Measurements from ENCODE around the gene SLC35F3.
"Not testable (repeated sequence)": the region's sequence is repeated elsewhere in the genome, so short reads cannot be mapped to it uniquely, and the experiment has no call there.

Gene SLC35F3

DNA sequence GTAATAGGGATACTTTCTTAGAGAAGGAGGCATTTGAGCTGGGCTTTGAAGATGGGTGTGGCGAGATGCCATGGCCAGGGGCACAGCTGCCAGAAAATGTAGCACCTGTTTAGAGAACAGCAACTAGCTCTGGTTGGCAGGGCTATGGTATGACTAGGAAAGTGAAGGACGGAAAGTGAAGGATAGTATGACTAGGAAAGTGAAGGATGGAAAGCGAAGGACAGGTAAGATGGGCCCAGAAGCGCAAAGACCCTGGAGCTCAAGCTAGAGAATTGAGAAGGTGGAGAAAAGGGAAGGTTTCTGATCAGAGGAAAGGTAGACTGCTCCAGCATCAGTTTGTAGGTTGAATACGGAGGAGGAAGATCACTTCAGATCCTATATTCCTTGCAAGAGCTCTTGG, 205.4 kb downstream of the SLC35F3 start:
- in situ Hi-C loops (cut with HindIII; ENCODE audit: low pct_unique_long_range_greater_than_20kb, low sequenced_read_pairs): no loop called here
- no peak for DNase-seq (ENCODE audit: low read depth in 1 of 2, low spot score in 1 of 2)
- TF ChIP-seq JUND (IDR thresholded peaks at IDR 0.05; ENCODE audit: low read depth): no peak

DNA sequence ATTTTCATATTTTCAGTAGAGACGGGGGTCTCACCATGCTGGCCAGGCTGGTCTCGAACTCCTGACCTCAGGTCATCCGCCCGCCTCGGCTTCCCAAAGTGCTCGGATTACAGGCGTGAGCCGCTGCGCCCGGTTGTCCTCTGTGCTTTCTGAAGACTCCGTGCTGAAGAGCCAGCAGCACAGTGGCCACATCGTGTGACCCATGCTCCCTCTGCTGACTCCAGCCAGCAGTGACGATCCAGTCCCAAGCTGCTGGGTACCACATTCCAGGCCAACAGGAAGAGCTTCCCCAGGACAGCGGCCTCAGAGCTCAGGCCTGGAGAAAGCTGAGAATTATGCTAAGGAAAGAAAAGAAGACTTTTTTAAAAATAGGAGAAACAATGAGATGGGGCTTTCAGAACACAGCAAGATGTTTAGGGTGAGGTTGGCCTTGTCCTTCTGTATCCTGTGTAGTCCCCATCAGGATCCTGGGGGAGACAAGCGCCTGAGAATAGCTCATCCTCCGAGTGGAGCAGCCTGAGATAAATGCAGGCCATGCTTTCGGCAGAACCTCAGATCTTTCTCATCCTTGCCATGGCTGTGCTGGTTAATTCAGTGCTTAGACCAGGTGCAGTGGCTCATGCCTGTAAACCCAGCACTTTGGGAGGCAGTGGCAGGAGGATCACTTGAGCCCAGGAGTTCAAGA, 207.1 kb downstream of the SLC35F3 start:
- DNase-seq (ENCODE audit: low read depth in 1 of 2, low spot score in 1 of 2): peak; percentile 73 to 90
- TF ChIP-seq JUND (IDR thresholded peaks at IDR 0.05; ENCODE audit: low read depth): no peak
- in situ Hi-C loops (cut with HindIII; ENCODE audit: low pct_unique_long_range_greater_than_20kb, low sequenced_read_pairs): no loop called here

DNA sequence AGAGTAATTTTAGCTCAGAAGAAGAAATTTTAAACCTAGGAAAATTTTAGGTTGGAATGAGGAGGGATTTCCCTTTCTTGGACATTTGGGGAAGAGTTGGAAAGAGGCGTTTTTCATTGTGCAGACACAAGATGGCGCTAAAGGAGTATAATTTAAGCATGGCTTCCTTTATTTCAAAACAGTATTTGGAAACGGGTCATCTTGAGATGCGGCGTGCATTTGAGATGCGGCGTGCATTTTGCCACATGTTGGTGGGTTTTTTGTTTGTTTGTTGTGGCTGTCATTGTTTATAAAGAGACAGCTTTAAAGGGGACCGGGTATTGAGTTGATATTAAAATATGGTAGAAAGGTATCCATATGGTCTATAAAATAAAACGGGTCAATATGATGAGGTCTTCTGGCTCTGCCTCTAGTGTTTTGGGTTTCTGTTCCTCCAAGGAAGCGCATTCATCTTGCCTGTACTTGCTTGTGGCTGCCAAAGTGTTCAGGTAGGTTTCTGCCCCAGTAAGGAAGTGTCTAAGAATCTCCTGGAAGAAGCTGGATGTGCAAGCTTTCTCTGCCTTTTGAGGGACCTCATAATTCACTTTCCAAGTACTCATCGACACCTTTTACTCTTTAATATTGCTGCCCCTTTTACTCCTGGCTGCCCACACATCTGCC, 210.3 kb downstream of the SLC35F3 start:
- TF ChIP-seq JUND (IDR thresholded peaks at IDR 0.05; ENCODE audit: low read depth): no peak
- peak; percentile 42 to 73 for DNase-seq (ENCODE audit: low read depth in 1 of 2, low spot score in 1 of 2)
- in situ Hi-C loops (cut with HindIII; ENCODE audit: low pct_unique_long_range_greater_than_20kb, low sequenced_read_pairs): no loop called here

DNA sequence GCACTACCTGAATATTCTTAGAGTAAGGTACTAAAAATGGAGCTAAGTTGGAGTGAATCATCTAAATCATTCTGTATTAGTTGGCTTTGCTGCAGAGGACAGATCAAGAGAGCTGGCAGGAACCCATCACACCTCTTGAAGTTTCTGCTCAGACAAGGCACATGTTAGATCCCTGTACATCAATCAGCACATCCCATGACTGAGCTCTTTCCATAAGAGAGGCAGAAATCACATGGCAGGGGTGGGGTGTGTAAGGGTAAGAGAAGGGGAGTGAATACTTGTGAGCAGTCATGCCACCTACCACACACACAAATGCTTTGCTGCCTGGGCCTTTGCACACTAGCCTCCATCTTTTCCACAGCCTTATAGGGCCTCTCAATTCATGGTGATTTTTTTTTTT, 214.4 kb downstream of the SLC35F3 start:
- no peak for DNase-seq (ENCODE audit: low read depth in 1 of 2, low spot score in 1 of 2)
- in situ Hi-C loops (cut with HindIII; ENCODE audit: low pct_unique_long_range_greater_than_20kb, low sequenced_read_pairs): no loop called here
- no peak for TF ChIP-seq JUND (IDR thresholded peaks at IDR 0.05; ENCODE audit: low read depth)

DNA sequence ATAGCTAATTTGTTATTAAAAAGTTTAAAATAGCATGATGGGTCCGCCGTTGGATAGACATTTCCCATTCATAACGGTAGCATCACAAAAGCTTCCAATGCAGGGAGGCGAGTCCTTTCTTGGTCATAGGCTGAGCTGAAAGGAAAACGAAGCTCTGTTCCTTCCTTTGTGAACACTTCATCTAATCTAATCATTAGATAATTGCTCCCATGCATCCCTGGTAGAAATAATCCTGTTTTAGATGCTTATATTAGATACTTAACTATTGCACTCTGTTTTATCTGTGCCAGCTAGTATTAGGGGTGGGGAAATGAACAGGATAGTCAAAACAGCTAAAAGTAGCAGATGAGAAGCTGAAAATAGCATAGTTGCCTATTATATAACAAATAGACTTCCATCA, 215.0 kb downstream of the SLC35F3 start:
- TF ChIP-seq JUND (IDR thresholded peaks at IDR 0.05; ENCODE audit: low read depth): no peak
- no peak for DNase-seq (ENCODE audit: low read depth in 1 of 2, low spot score in 1 of 2)
- in situ Hi-C loops (cut with HindIII; ENCODE audit: low pct_unique_long_range_greater_than_20kb, low sequenced_read_pairs): no loop called here

DNA sequence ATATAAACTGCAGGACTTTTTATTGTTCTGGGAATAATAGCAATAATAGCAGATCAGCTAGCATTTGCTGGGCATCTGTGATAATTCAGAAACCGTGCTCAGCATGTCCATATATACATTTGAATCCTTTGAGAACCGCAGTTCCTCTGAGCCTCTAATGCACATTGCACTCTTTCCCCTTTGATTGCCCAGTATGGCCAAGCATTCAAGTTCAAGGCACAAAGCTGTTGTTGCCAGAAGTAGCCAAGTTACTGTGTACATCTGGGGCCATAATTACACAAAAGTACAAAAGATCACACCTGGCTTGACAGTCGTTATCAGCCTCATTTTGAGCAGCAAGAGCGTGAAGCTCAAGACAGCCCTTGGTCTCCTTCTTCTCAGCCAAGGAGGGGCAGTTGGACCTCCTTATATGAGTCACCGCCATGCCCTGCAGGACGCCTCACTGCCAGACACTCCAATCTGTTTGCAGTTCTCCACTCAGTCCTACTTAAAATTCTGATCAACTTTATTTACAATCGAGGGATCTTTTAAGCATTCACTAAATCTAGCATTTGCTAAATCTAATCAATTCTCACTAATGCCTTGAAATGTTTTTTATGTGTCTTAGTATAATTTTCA, 216.0 kb downstream of the SLC35F3 start:
- no peak for DNase-seq (ENCODE audit: low read depth in 1 of 2, low spot score in 1 of 2)
- in situ Hi-C loops (cut with HindIII; ENCODE audit: low pct_unique_long_range_greater_than_20kb, low sequenced_read_pairs): no loop called here
- TF ChIP-seq JUND (IDR thresholded peaks at IDR 0.05; ENCODE audit: low read depth): no peak

DNA sequence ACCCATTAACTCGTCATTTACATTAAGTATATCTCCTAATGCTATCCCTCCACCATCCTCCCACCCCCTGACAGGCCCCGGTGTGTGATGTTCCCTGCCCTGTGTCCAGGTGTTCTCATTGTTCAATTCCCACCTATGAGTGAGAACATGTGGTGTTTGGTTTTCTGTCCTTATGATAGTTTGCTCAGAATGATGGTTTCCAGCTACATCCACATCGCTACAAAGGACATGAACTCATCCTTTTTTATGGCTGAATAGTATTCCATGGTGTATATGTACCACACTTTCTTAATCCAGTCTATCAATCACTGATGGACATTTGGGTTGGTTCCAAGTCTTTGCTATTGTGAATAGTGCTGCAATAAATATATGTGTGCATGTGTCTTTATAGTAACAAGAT, 217.2 kb downstream of the SLC35F3 start:
- DNase-seq (ENCODE audit: low read depth in 1 of 2, low spot score in 1 of 2); in situ Hi-C loops (cut with HindIII; ENCODE audit: low pct_unique_long_range_greater_than_20kb, low sequenced_read_pairs): not testable (repeated sequence)

DNA sequence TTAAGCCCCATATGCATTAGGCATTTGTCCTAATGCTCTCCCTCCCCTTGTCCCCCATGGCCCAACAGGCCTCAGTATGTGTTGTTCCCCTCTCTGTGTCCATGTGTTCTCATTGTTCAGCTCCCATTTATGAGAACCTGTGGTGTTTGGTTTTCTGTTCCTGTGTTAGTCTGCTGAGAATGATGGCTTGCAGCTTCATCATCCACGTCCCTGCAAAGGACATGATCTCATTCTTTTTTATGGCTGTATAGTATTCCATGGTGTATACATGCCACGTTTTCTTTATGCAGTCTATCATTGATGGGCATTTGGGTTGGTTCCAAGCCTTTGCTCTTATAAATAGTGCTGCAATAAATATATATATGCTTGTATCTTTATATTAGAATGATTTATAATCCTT, 218.1 kb downstream of the SLC35F3 start:
- DNase-seq (ENCODE audit: low read depth in 1 of 2, low spot score in 1 of 2); in situ Hi-C loops (cut with HindIII; ENCODE audit: low pct_unique_long_range_greater_than_20kb, low sequenced_read_pairs): not testable (repeated sequence)

DNA sequence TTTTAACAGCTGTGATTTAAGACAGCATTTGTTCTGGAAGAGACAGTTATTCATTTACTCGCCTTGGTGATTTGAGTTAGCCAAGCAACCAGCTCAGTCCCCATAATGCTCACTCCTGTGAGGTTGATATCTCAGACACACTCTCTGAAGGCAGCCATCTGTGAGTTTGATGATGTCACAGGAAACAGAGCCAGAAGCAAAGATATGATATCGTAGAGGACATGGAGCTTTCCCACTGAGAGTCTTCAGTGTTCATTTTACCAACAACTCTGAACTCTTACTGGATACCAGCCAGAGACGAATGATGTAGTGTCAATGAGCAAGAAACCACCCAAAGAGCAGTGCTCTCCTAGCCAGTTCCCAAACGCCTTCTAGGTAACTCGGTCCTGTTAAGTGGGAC, 219.4 kb downstream of the SLC35F3 start:
- no peak for DNase-seq (ENCODE audit: low read depth in 1 of 2, low spot score in 1 of 2)
- in situ Hi-C loops (cut with HindIII; ENCODE audit: low pct_unique_long_range_greater_than_20kb, low sequenced_read_pairs): no loop called here
- TF ChIP-seq JUND (IDR thresholded peaks at IDR 0.05; ENCODE audit: low read depth): no peak

DNA sequence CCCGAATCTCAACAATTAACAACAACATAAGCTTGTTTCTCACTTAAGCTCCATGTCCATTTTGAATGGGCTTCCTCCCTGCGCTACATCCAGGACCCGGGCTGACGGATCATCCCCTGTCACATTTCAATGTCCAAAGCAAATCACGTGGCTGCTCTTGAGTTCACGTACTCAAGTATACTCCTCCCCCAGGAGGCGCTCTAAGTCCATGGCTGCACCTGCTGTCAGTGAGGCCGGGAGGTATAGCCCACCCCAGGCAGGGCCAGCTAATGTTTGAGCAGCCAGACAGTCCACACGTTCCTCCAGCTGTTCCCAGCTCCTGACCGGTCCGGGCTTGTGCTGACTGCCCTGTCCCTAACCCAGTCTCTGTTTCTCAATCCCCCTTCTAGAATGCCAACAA, 220.8 kb downstream of the SLC35F3 start:
- no peak for TF ChIP-seq JUND (IDR thresholded peaks at IDR 0.05; ENCODE audit: low read depth)

DNA sequence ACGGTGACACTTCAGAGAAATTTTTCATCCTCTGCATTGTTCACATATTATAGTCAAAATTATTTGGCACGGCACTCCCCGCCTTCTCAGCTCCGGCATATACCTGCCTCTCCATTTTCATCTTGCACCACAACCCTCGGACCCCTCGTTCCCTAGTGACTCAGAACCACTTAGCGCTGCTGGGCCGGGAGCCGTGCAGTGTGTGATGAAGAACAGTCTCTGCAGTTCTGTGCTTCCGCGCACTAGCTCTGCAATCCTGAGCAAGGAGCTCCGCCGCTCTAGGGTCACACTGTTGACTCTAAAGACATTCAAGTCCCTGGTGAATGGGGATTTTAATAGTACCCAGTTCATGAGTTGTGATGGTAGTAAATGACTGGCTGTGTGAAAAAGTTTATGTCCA, 221.2 kb downstream of the SLC35F3 start:
- in situ Hi-C loops (cut with HindIII; ENCODE audit: low pct_unique_long_range_greater_than_20kb, low sequenced_read_pairs): no loop called here
- no peak for DNase-seq (ENCODE audit: low read depth in 1 of 2, low spot score in 1 of 2)
- no peak for TF ChIP-seq JUND (IDR thresholded peaks at IDR 0.05; ENCODE audit: low read depth)

More for the DNA sequence above, 220.8 kb downstream of the SLC35F3 start:
- in situ Hi-C loops (cut with HindIII; ENCODE audit: low pct_unique_long_range_greater_than_20kb, low sequenced_read_pairs): no loop called here
- peak in 1 of 2 experiments; percentile 38 for DNase-seq (ENCODE audit: low read depth in 1 of 2, low spot score in 1 of 2)

DNA sequence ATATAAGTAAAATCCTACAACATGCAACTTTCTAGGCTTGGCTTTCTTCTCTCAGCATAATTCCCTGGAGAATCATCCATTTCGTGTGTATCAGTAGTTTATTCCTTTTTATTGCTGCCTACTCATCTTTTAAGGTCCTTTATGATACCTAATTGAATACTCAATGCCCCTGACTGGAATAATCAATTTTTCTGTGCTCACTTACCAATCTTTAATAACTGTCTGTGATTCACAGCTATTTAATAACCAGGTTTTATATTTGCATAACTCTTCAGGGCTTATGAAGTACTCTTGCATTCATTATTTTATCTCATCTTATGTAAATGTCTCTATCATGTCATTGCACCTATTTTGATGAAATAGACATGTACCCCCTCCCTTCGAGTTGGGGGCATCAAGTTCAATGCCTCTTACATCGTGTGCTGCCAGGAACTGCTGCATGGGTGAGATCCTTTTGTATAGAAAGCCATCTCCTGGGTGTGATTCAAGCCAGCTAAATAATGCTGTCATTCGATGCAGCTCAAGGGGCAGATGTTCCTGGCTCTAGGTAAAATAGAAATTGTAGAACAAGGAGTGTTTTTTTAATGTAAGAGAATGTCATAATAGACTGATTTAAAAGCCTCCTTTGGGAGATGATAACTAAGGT, 222.7 kb downstream of the SLC35F3 start:
- no peak for TF ChIP-seq JUND (IDR thresholded peaks at IDR 0.05; ENCODE audit: low read depth)
- in situ Hi-C loops (cut with HindIII; ENCODE audit: low pct_unique_long_range_greater_than_20kb, low sequenced_read_pairs): no loop called here
- DNase-seq (ENCODE audit: low read depth in 1 of 2, low spot score in 1 of 2): no peak

DNA sequence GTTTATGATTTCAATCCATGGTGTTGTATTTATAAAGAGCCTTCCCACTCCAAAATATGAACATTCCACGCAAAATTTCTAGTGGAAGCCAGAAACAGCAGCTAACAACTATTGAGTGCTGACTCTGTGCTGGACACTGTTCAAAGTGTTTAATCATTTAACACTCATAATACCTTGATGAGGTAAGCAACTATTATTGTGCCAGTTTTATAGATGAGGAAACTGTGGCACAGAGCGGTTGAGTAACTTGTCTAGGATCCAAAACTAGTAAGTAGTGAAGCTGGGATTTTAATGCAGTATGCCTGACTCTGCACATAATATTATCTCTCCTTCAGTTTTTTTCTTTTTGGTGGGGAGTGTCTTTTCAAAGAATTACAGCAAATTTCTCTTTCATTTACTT, 228.3 kb downstream of the SLC35F3 start:
- in situ Hi-C loops (cut with HindIII; ENCODE audit: low pct_unique_long_range_greater_than_20kb, low sequenced_read_pairs): no loop called here
- TF ChIP-seq JUND (IDR thresholded peaks at IDR 0.05; ENCODE audit: low read depth): no peak
- no peak for DNase-seq (ENCODE audit: low read depth in 1 of 2, low spot score in 1 of 2)

Measured in T47D (cell line).